HepG2 (cell line): ENCODE results near the gene PSPH. TPM values are rescaled to one million over a fixed set of nuclear protein-coding genes. Genes with fewer than 3 reads are reported as not detected.

Experiments used
- ARID2 ChIP-seq: sonication (generic); formaldehyde crosslinking; IDR thresholded peaks from 2 replicates; pipeline ENCODE4 v1.8.1; 2022; ENCODE audit warnings: mild to moderate bottlenecking, missing genetic modification reagents, borderline replicate concordance
- ARNT ChIP-seq: fragments of 450-650 bp; IDR thresholded peaks from 2 replicates; pipeline ENCODE4 v1.6.1; 2017
- BHLHE40 ChIP-seq: IDR thresholded peaks from 2 replicates; pipeline ENCODE4 v1.6.1; 2011; ENCODE audit warnings: low read length, improper control_type of control experiment
- CENPBD1 ChIP-seq: sonication (generic); formaldehyde crosslinking; IDR thresholded peaks from 2 replicates; pipeline ENCODE4 v1.8.0; 2022; ENCODE audit warnings: missing genetic modification reagents, low read depth, mild to moderate bottlenecking, borderline replicate concordance
- DR1 ChIP-seq: sonication (generic); formaldehyde crosslinking; IDR thresholded peaks from 2 replicates; pipeline ENCODE4 v1.8.0; 2021; ENCODE audit warnings: mild to moderate bottlenecking, missing genetic modification reagents, inconsistent platforms
- ELF1 ChIP-seq: sonication (generic); formaldehyde crosslinking; IDR thresholded peaks from 2 replicates; pipeline ENCODE4 v1.4.0; 2020; ENCODE audit warnings: missing genetic modification reagents
- ELF3 ChIP-seq: IDR thresholded peaks from 2 replicates; pipeline ENCODE4 v1.6.1; 2016; ENCODE audit warnings: missing genetic modification reagents, missing compliant biosample characterization
- KAT8 ChIP-seq: IDR thresholded peaks from 2 replicates; pipeline ENCODE4 v1.6.1; 2016; ENCODE audit warnings: missing genetic modification reagents, missing compliant biosample characterization
- KDM5B ChIP-seq: sonication (generic); formaldehyde crosslinking; IDR thresholded peaks from 2 replicates; pipeline ENCODE4 v1.4.0; 2020; ENCODE audit warnings: missing genetic modification reagents, mild to moderate bottlenecking, borderline replicate concordance
- MAFF ChIP-seq: IDR thresholded peaks from 2 replicates; pipeline ENCODE4 v1.6.1; 2011; ENCODE audit warnings: low read depth, low read length, improper control_type of control experiment
- MIER2 ChIP-seq: IDR thresholded peaks from 2 replicates; pipeline ENCODE4 v1.6.1; 2016; ENCODE audit warnings: missing biosample characterization, missing genetic modification reagents
- MXD4 ChIP-seq: IDR thresholded peaks from 2 replicates; pipeline ENCODE4 v1.6.1; 2016; ENCODE audit warnings: mild to moderate bottlenecking, missing biosample characterization, missing genetic modification reagents
- SIX4 ChIP-seq: sonication (generic); formaldehyde crosslinking; IDR thresholded peaks from 2 replicates; pipeline ENCODE4 v1.4.0; 2020; ENCODE audit warnings: missing genetic modification reagents
- TCF7 ChIP-seq: sonication (generic); IDR thresholded peaks from 2 replicates; pipeline ENCODE4 v1.6.1; 2016; ENCODE audit warnings: antibody characterized with exemption, low read depth
- ZBTB2 ChIP-seq: sonication (generic); formaldehyde crosslinking; IDR thresholded peaks from 2 replicates; pipeline ENCODE4 v1.8.0; 2022; ENCODE audit warnings: low read depth, missing genetic modification reagents
- ZNF274 ChIP-seq: sonication (generic); formaldehyde crosslinking; IDR thresholded peaks from 2 replicates; pipeline ENCODE4 v1.5.1; 2020; ENCODE audit warnings: mild to moderate bottlenecking, missing genetic modification reagents
- ZNF317 ChIP-seq: sonication (generic); formaldehyde crosslinking; IDR thresholded peaks from 2 replicates; pipeline ENCODE4 v1.5.0; 2020; ENCODE audit warnings: mild to moderate bottlenecking, missing genetic modification reagents
- ZNF572 ChIP-seq: sonication (generic); formaldehyde crosslinking; IDR thresholded peaks from 2 replicates; pipeline ENCODE4 v1.5.1; 2020; ENCODE audit warnings: mild to moderate bottlenecking, missing genetic modification reagents
- ZNF879 ChIP-seq: sonication (generic); formaldehyde crosslinking; IDR thresholded peaks from 2 replicates; pipeline ENCODE4 v1.8.1; 2023; ENCODE audit warnings: missing genetic modification reagents
- polyA plus RNA-seq, 8 experiments: library from polyadenylated mRNA; depleted of rRNA in 3 of 8; stranded (reverse) in 7 of 8; unstranded in 1 of 8; fragments of >200 nt; fragmentation: Illumina TruSeq in 4 of 8; extraction: Trizol in 4 of 8; gene quantifications; 2 replicates each; pipeline versions ENCODE4 v1.2.1 to v1.2.3, GENCODE V29; 2011 to 2016; ENCODE audit warnings: low read depth in 4 of 8, missing spikeins in 1 of 8, mixed read lengths in 1 of 8; ENCODE audit not compliant: insufficient read depth in 1 of 8
- total RNA-seq, 5 experiments: library from RNA; depleted of rRNA; stranded (reverse); fragments of >200 nt; fragmentation: Illumina TruSeq; extraction: Trizol; gene quantifications; 2 replicates each; pipeline ENCODE4 v1.2.3, GENCODE V29; 2016; ENCODE audit warnings: low read depth in 1 of 5
- TF ChIP-seq, protein P1 (sequence below): IDR thresholded peaks from 2 replicates; pipeline ENCODE4 v1.6.1; 2016; ENCODE audit warnings: missing biosample characterization, missing genetic modification reagents, low read depth
- TF ChIP-seq, protein P2 (sequence below), 2 experiments: sonication (generic) in 1 of 2; formaldehyde crosslinking in 1 of 2; IDR thresholded peaks; 2 replicates each; pipeline versions ENCODE4 v1.5.1 to v1.6.1; 2011 to 2020; ENCODE audit warnings: borderline replicate concordance in 1 of 2, low read depth in 1 of 2, low read length in 1 of 2, mild to moderate bottlenecking in 1 of 2, missing genetic modification reagents in 1 of 2, moderate library complexity in 1 of 2
- TF ChIP-seq, protein P3 (sequence below): sonication (generic); formaldehyde crosslinking; IDR thresholded peaks from 2 replicates; pipeline ENCODE4 v1.5.0; 2020; ENCODE audit warnings: missing genetic modification reagents, mild to moderate bottlenecking, borderline replicate concordance
- TF ChIP-seq, protein P4 (sequence below): IDR thresholded peaks from 2 replicates; pipeline ENCODE4 v1.6.1; 2016

The PSPH gene
- total and polyA plus RNA-seq, 2 of the 13 experiments (the other 11 are each of a cell fraction or from before 2014, with no cell fraction given): 85.5 to 124 TPM

GRCh38 chr7:56007167-56007652, 44.0 kb downstream of the PSPH start (continued):
- no peak for TF ChIP-seq ZBTB2
- TF ChIP-seq ELF3: peak; percentile 84
- TF ChIP-seq, protein P1, sequence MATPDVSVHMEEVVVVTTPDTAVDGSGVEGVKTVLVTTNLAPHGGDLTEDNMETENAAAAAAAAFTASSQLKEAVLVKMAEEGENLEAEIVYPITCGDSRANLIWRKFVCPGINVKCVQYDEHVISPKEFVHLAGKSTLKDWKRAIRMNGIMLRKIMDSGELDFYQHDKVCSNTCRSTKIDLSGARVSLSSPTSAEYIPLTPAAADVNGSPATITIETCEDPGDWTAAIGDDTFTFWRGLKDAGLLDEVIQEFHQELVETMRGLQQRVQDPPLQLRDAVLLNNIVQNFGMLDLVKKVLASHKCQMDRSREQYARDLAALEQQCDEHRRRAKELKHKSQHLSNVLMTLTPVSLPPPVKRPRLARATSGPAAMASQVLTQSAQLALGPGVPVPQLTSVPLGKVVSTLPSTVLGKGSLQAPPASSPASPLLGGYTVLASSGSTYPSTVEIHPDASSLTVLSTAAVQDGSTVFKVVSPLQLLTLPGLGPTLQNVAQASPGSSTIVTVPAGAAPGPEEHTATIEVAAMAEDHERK (CRISPR knock-in tag): no peak
- peak; percentile 98 for TF ChIP-seq SIX4 (CRISPR knock-in tag)
- no peak for TF ChIP-seq ARNT
- TF ChIP-seq ELF1 (CRISPR knock-in tag): peak; percentile 64
- TF ChIP-seq MXD4 (CRISPR knock-in tag): peak; percentile 51; the same call in 1 of the 2 replicates
- 0 out of 2 replicates have a peak, but pooled peaks have one; percentile 24 for TF ChIP-seq ZNF317 (CRISPR knock-in tag)
- TF ChIP-seq MAFF: peak; percentile 89
- TF ChIP-seq ZNF572 (CRISPR knock-in tag): no peak
- no peak for TF ChIP-seq ARID2 (CRISPR knock-in tag)
- TF ChIP-seq ZNF274: 0 out of 2 replicates have a peak, but pooled peaks have one; percentile 39
- TF ChIP-seq, protein P2, sequence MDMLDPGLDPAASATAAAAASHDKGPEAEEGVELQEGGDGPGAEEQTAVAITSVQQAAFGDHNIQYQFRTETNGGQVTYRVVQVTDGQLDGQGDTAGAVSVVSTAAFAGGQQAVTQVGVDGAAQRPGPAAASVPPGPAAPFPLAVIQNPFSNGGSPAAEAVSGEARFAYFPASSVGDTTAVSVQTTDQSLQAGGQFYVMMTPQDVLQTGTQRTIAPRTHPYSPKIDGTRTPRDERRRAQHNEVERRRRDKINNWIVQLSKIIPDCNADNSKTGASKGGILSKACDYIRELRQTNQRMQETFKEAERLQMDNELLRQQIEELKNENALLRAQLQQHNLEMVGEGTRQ (IDR thresholded peaks at IDR 0.05; ENCODE audit: low read depth, low read length): peak; percentile 10; the same call in 1 of the 2 replicates
- TF ChIP-seq, protein P2 (CRISPR knock-in tag; IDR thresholded peaks at IDR 0.05; ENCODE audit: borderline replicate concordance): peak; percentile 37; the same call in 1 of the 2 replicates
- peak; percentile 44; the same call in 1 of the 2 replicates for TF ChIP-seq KAT8 (CRISPR knock-in tag)
- peak; percentile 89 for TF ChIP-seq TCF7
- TF ChIP-seq, protein P3, sequence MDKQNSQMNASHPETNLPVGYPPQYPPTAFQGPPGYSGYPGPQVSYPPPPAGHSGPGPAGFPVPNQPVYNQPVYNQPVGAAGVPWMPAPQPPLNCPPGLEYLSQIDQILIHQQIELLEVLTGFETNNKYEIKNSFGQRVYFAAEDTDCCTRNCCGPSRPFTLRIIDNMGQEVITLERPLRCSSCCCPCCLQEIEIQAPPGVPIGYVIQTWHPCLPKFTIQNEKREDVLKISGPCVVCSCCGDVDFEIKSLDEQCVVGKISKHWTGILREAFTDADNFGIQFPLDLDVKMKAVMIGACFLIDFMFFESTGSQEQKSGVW: no peak
- TF ChIP-seq KDM5B: no peak
- no peak for TF ChIP-seq DR1 (CRISPR knock-in tag)
- TF ChIP-seq, protein P4, sequence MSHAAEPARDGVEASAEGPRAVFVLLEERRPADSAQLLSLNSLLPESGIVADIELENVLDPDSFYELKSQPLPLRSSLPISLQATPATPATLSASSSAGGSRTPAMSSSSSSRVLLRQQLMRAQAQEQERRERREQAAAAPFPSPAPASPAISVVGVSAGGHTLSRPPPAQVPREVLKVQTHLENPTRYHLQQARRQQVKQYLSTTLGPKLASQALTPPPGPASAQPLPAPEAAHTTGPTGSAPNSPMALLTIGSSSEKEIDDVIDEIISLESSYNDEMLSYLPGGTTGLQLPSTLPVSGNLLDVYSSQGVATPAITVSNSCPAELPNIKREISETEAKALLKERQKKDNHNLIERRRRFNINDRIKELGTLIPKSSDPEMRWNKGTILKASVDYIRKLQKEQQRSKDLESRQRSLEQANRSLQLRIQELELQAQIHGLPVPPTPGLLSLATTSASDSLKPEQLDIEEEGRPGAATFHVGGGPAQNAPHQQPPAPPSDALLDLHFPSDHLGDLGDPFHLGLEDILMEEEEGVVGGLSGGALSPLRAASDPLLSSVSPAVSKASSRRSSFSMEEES (CRISPR knock-in tag): peak; percentile 98
- peak; percentile 35 for TF ChIP-seq BHLHE40
- TF ChIP-seq ZNF879: no peak
- TF ChIP-seq MIER2 (CRISPR knock-in tag): peak; percentile 79; the same call in 1 of the 2 replicates
- no peak for TF ChIP-seq CENPBD1 (CRISPR knock-in tag)
